SK-N-SH treated with all-trans-retinoic acid at 6 μM for 48 hours (cell line): Measurements from ENCODE around the gene GZMM.

ENCODE experiments used
- ATAC-seq: fragments of 200-7000 bp; cut with Tn5 transposase; 3 replicates; pipeline ENCODE4 v1.9.1; 2020; ENCODE audit warnings: mild to moderate bottlenecking, moderate library complexity
- ARNTL ChIP-seq: fragments of 450-650 bp; formaldehyde crosslinking; IDR thresholded peaks from 2 replicates; pipeline ENCODE4 v1.5.0; 2020; ENCODE audit warnings: low read depth, mild to moderate bottlenecking, moderate library complexity, borderline replicate concordance
- BACH2 ChIP-seq: fragments of 250-450 bp; sonication (Bioruptor Pico); IDR thresholded peaks from 2 replicates; pipeline ENCODE4 v1.9.0; 2021; ENCODE audit warnings: mild to moderate bottlenecking, borderline replicate concordance
- CREB5 ChIP-seq: fragments of 250-450 bp; sonication (Bioruptor Pico); IDR thresholded peaks from 2 replicates; pipeline ENCODE4 v1.5.1; 2020; ENCODE audit warnings: low read depth, mild to moderate bottlenecking, moderate library complexity
- CSDC2 ChIP-seq: fragments of 250-450 bp; sonication (Bioruptor Pico); IDR thresholded peaks from 2 replicates; pipeline ENCODE4 v1.5.0; 2020; ENCODE audit warnings: mild to moderate bottlenecking, moderate library complexity
- CSRNP3 ChIP-seq: fragments of 250-450 bp; sonication (Bioruptor Pico); IDR thresholded peaks from 2 replicates; pipeline ENCODE4 v1.5.1; 2021; ENCODE audit warnings: mild to moderate bottlenecking, moderate library complexity
- GLIS3 ChIP-seq: fragments of 250-450 bp; sonication (Bioruptor Pico); IDR thresholded peaks from 2 replicates; pipeline ENCODE4 v1.5.0; 2020; ENCODE audit warnings: mild to moderate bottlenecking, moderate library complexity
- ISL1 ChIP-seq: fragments of 250-450 bp; sonication (Bioruptor Pico); IDR thresholded peaks from 2 replicates; pipeline ENCODE4 v2.1.2; 2022; ENCODE audit warnings: mild to moderate bottlenecking, moderate library complexity
- OSR1 ChIP-seq: fragments of 250-450 bp; sonication (Bioruptor Pico); IDR thresholded peaks from 2 replicates; pipeline ENCODE4 v1.8.0; 2022; ENCODE audit warnings: moderate library complexity, mild to moderate bottlenecking, inconsistent platforms
- PATZ1 ChIP-seq: fragments of 250-450 bp; sonication (Bioruptor Pico); IDR thresholded peaks from 2 replicates; pipeline ENCODE4 v1.8.0; 2020; ENCODE audit warnings: mild to moderate bottlenecking, moderate library complexity, borderline replicate concordance
- POU6F1 ChIP-seq: fragments of 250-450 bp; sonication (Bioruptor Pico); IDR thresholded peaks from 2 replicates; pipeline ENCODE4 v1.8.0; 2021; ENCODE audit warnings: low read depth, mild to moderate bottlenecking, moderate library complexity, borderline replicate concordance
- PPARA ChIP-seq: fragments of 250-450 bp; sonication (Bioruptor Pico); IDR thresholded peaks from 2 replicates; pipeline ENCODE4 v1.5.0; 2020; ENCODE audit warnings: mild to moderate bottlenecking, borderline replicate concordance
- RARB ChIP-seq: fragments of 250-450 bp; sonication (Bioruptor Pico); IDR thresholded peaks from 2 replicates; pipeline ENCODE4 v1.8.0; 2021; ENCODE audit warnings: mild to moderate bottlenecking, moderate library complexity
- SNAI2 ChIP-seq: fragments of 250-450 bp; sonication (Bioruptor Pico); IDR thresholded peaks from 2 replicates; pipeline ENCODE4 v1.5.0; 2020; ENCODE audit warnings: mild to moderate bottlenecking, moderate library complexity
- TCF4 ChIP-seq: fragments of 250-450 bp; sonication (Bioruptor Pico); IDR thresholded peaks from 2 replicates; pipeline ENCODE4 v1.8.0; 2021; ENCODE audit warnings: mild to moderate bottlenecking, moderate library complexity, borderline replicate concordance
- TOX ChIP-seq: fragments of 250-450 bp; sonication (Bioruptor Pico); IDR thresholded peaks from 2 replicates; pipeline ENCODE4 v1.8.0; 2021; ENCODE audit warnings: mild to moderate bottlenecking, moderate library complexity, borderline replicate concordance
- ZC3H10 ChIP-seq: fragments of 250-450 bp; sonication (Bioruptor Pico); IDR thresholded peaks from 2 replicates; pipeline ENCODE4 v1.5.1; 2021; ENCODE audit warnings: mild to moderate bottlenecking, moderate library complexity
- ZFP3 ChIP-seq: fragments of 250-450 bp; sonication (Bioruptor Pico); IDR thresholded peaks from 2 replicates; pipeline ENCODE4 v1.5.0; 2020; ENCODE audit warnings: mild to moderate bottlenecking, moderate library complexity
- ZNF565 ChIP-seq: fragments of 450-650 bp; formaldehyde crosslinking; conservative IDR thresholded peaks from 2 replicates; pipeline ENCODE4 v1.5.0; 2020; ENCODE audit warnings: low read depth, mild to moderate bottlenecking, moderate library complexity
- ZNF70 ChIP-seq: fragments of 450-650 bp; formaldehyde crosslinking; IDR thresholded peaks from 2 replicates; pipeline ENCODE4 v1.5.0; 2020; ENCODE audit warnings: mild to moderate bottlenecking, moderate library complexity
- ZNF8 ChIP-seq: fragments of 450-650 bp; formaldehyde crosslinking; IDR thresholded peaks from 2 replicates; pipeline ENCODE4 v1.5.0; 2020; ENCODE audit warnings: mild to moderate bottlenecking, moderate library complexity

GZMM gene

GRCh38 chr19:575527-576506, 32.0 kb downstream of the GZMM start:
- peak; percentile 57 for ATAC-seq
- no peak for TF ChIP-seq ZNF70 (CRISPR knock-in tag)
- TF ChIP-seq ZFP3 (CRISPR knock-in tag): 0 out of 2 replicates have a peak, but pooled peaks have one; percentile 32

GRCh38 chr19:576768-577438, 33.0 kb downstream of the GZMM start:
- no peak for ATAC-seq
- no peak for TF ChIP-seq CREB5
- TF ChIP-seq ZC3H10 (CRISPR knock-in tag): no peak
- TF ChIP-seq POU6F1: no peak
- TF ChIP-seq OSR1: no peak
- no peak for TF ChIP-seq TCF4 (CRISPR knock-in tag)
- TF ChIP-seq ISL1 (CRISPR knock-in tag): no peak
- no peak for TF ChIP-seq BACH2 (CRISPR knock-in tag)
- TF ChIP-seq PATZ1: no peak
- TF ChIP-seq SNAI2 (CRISPR knock-in tag): no peak
- TF ChIP-seq ARNTL (CRISPR knock-in tag): no peak
- TF ChIP-seq ZNF8: no peak
- no peak for TF ChIP-seq RARB (CRISPR knock-in tag)
- TF ChIP-seq ZNF70 (CRISPR knock-in tag): no peak
- no peak for TF ChIP-seq PPARA
- TF ChIP-seq ZNF565 (CRISPR knock-in tag): no peak
- TF ChIP-seq CSRNP3 (CRISPR knock-in tag): no peak
- TF ChIP-seq CSDC2 (CRISPR knock-in tag): no peak
- TF ChIP-seq TOX (CRISPR knock-in tag): no peak
- no peak for TF ChIP-seq ZFP3 (CRISPR knock-in tag)

- ATAC-seq: no peak
- TF ChIP-seq POU6F1 (no peak), TOX (CRISPR knock-in tag) (no peak), BACH2 (CRISPR knock-in tag) (no peak), ZNF70 (CRISPR knock-in tag) (no peak), ZNF8 (no peak), CREB5 (no peak), ISL1 (CRISPR knock-in tag) (no peak), ZNF565 (CRISPR knock-in tag) (no peak), CSDC2 (CRISPR knock-in tag) (no peak), CSRNP3 (CRISPR knock-in tag) (no peak), SNAI2 (CRISPR knock-in tag) (no peak), GLIS3 (no peak), ARNTL (CRISPR knock-in tag) (no peak), ZFP3 (CRISPR knock-in tag) (no peak), OSR1 (no peak), PPARA (no peak)
Measured at GRCh38 chr19:577439-578392, 33.9 kb downstream of the GZMM start.
